DMS153 treated with DMSO at 0.1 percent for 48 hours (cell line): ENCODE measurements around the gene PBXIP1.
"Not testable (repeated sequence)": the region's sequence is repeated elsewhere in the genome, so short reads cannot be mapped to it uniquely, and the experiment has no call there.

Experiments used
- DNase-seq: peaks from one replicate; lab custom pipeline; 2025; ENCODE audit not compliant: unreplicated experiment; lab: John Stamatoyannopoulos, UW

The PBXIP1 gene

DNA sequence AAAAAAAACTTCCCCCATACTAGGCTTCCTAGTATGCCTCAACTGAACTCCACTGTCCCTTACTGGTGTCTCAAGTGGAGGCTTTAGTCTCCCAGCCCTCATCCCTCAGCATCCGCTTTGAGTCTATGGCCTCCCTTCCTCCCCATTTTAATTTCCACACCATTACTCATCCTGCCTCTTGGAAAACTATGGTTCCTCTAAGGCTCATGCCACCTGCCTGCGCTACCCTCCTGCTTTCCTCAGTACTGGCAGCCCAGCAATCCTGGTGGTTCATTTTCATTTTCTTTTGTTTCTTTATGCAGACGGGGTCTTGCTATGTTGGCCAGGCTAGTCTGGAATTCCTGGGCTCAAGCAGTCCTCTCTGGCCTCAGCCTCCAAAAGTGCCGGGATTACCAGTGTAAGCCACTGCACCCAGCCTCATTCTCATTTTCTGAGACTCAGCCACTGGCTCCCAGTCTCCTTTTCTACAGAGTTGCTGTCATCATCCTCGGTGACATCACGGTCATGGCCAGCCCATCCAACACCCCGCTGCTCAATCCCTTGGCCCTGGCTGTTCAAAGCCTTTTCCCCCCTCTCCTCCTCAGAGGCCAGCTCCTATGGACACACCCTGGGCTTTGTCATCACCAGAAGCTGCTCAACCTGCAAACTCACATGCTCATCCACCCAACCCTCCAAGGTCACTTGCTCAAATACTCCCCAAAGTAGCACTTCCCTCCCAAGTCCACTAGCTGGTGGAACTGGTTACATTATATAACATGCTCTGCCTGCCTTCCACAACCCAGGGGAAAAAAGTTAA is 17.1 kb downstream of the PBXIP1 start:
- no peak for DNase-seq

DNA sequence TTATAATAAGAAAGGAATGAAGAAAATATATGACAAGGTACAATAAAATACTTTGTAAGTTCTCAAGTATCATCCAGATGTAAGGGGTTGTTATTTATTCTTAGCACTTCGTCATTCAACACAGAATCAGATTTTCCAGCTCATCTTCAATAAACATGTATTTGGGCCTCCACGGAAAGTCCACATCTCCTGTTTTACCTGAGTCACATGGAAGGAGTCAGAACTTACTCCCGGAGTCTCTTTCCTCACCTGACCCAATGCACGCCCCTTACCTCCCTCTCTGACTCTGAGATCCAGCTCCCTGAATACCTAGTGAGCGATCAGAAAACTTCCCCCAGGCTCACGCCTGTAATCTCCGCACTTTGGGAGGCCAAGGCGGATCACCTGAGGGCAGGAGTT is 17.9 kb downstream of the PBXIP1 start:
- DNase-seq = no peak

- peak; percentile 99 for DNase-seq
These were observed 18.6 kb downstream of the PBXIP1 start for GRCh38 chr1:154937085-154937987.

- peak; percentile 99 for DNase-seq
These were observed 19.3 kb downstream of the PBXIP1 start, which contains the start of gene PMVK for GRCh38 chr1:154936555-154937084. TSS of gene PMVK (minus strand) at chr1:154936719. CDS start at chr1:154936685, 34 bp downstream.

DNA sequence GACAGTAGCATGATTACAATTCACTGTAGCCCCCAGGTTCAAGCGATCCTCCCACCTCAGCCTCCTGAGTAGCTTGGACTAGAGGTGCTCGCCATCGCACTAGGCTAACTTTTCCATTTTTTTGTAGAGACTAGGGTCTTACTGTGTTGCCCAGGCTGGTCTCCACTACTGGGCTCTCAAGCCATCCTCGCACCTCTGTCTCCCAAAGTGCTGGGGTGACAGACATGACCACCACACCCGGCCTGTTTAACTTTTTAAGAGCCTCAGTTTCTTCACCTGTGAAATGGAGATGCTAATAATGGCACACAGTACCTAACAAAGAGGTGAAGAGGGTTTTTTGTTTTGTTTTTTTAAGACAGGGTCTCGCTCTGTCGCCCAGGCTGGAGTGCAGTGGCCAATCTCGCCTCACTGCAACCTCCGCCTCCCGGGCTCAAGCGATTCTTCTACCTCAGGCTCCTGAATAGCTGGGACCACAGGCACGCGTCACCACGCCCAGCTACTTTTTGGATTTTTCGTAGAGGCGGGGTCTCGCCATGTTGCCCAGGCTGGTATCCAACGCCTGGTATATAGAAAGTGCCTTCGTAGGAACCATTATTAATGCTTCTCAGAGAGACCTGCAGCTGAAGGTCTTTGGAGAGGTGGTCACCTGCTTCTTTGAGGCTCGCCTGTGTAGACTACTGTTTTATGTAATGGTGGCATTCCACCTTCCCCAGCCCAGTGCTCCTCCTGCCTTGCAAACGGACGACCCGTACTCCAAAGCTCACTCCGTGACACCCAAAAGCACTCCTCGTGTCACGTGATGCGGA is 19.9 kb downstream of the PBXIP1 start:
- no peak for DNase-seq

DNA sequence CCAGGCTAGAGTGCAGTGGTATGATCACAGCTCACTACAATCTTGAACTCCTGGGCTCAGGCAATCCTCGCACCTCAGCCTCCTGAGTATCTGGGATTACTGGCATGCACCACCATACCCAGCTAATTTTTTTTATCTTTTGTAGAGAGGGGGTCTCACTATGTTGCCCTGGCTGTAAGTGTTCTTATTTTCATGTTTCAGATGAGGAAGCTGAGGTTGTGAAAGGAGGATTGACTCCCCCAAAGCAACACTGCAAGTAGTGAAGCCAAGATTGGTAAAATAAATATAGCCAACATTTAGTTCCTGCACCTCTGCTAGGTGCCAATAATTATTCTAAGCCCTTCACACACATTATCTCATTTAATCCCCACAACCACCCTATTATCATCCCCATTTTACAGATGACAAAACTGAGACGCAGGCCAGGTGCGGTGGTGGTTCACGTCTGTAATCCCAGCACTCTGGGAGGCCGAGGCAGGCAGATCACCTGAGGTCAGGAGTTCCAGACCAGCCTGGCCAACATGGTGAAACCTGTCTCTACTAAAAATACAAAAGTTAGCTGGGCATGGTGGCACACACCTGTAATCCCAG is 21.4 kb downstream of the PBXIP1 start:
- no peak for DNase-seq

GRCh38 chr1:154931940-154932487 is 23.9 kb downstream of the PBXIP1 start:
- DNase-seq = no peak

DNA sequence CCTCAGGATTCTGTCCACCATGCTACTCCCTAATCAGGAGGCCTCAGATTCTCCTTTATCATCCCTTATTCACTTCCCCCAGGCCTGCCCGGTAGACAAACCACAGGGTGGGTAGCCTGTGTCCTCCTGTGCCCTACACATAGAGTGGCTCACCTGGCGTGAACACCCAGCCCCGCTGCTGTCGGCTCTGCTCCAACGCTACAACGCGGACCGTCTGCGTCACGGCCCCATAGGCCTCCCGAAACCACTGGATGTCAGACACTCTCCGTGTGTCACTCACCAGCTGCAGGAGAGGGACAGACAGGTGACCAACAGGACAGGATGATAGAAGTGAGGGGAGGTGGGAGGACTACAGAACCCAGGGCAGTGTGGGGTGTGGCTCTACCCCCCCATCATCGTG is 29.7 kb downstream of the PBXIP1 start:
- no peak for DNase-seq

GRCh38 chr1:154925335-154926170 is 30.3 kb downstream of the PBXIP1 start:
- DNase-seq = no peak

- DNase-seq = no peak
These were observed 32.2 kb downstream of the PBXIP1 start for GRCh38 chr1:154923695-154924094.

DNA sequence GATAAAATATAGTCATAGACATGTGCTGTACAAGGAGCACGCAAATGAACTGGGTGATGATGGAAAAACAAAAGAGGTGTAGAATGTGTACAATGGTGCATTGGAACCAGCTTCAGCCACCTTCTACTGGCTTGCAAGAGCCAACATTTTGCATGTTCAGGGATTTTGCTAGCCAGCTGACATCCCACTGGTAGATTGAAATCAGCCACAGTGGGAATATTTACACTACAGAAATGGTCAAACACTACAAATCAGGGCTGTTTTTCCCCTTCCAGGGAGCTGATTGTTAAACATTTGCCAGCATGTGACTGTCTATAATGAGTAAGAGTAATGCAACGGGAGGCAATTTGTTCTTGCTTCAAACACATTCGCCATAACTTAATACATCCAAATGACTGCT is 42.6 kb downstream of the PBXIP1 start:
- no peak for DNase-seq

- DNase-seq = no peak
These were observed 43.1 kb downstream of the PBXIP1 start for GRCh38 chr1:154912755-154913154.

DNA sequence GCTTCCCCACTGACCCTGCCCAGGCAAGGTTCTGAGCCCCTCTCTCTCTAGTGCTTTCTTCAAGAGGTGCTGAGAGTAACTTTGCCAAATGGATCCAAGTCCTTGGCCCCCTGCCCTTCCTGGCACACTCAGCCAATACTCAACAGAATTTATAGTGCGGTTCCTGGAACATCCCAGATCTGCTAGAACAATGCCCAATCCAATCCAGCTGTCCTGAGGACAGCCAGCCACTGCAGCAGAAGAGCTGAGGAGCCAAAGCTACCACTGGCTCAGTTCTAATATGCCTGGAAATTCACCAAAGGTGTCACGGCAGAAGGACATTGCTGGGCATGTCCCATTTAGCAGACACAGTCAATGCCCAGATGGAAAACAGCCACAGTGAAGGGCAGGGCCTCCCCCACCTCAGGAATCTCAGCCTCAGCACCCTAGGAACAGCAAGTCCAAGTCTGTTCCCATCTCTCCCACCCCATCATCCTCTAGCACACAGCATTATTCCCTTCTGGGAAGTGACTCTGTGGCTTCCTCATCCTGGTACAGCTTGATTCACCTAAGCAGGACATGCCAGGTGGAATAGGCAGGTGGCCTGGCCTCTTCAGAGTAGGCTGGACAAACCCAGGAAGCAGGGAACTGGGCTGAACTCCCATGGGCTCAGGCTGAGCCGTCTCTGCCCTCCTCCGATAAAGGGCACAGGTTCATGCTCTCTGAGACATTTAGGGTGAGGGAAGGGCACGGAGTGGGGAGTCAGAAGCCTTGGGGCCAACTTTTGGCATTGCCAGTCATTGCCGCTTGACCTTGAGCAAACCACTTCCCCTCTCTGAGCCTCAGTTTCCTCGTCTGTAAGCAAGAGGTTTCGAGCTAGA is 44.0 kb downstream of the PBXIP1 start:
- no peak for DNase-seq

GRCh38 chr1:154910851-154911250 is 45.0 kb downstream of the PBXIP1 start:
- DNase-seq = no peak

DNA sequence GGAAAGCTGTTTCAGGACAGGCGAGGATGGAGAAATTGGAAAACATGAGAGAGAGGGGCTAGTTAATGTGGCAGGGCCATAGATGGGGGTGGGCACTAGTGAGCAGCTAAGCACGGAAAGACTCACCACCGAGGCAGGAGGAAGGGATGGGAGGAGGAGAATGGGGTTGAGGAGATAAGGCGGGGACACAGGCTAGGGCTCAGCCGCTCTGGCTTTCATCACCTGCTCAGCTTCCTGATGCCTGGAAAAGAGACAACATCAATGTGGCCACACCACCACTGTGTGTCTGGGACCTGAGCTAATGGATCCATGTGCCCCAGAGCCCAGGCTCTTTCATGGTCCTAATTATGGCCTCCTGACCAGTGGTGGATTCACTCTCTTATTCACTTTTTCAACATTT is 47.0 kb downstream of the PBXIP1 start:
- DNase-seq = no peak

DNA sequence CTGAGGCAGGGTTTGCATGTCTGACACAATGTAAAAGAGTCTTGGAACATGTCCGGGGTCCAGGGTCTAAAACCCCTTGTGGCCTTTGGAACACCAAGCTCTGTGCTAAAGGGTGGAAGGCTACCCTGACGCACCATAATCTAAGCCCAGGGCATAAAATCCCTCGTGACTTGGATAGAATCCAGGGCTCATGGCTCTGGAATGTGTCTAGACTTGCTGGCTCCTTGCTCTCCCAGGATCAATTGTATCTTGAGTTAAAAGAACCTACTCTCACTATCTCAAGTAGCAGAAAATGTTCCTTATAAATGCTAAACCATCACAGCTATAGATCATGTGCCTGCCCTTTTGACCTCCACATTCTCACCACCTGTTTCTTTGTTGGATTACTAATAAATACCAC is 47.8 kb downstream of the PBXIP1 start:
- not testable (repeated sequence) for DNase-seq

- DNase-seq = no peak
These were observed 49.2 kb downstream of the PBXIP1 start for GRCh38 chr1:154906621-154907081.

GRCh38 chr1:154902938-154903566 is 52.8 kb downstream of the PBXIP1 start:
- DNase-seq = no peak
